HEK293T (cell line): Measurements from ENCODE around the gene XRCC5.

Experiments
- ARNT ChIP-seq: fragments of 450-650 bp; IDR thresholded peaks from 2 replicates; pipeline ENCODE4 v1.6.1; 2017; ENCODE audit warnings: mild to moderate bottlenecking
- BHLHE40 ChIP-seq: fragments of 450-650 bp; IDR thresholded peaks from 2 replicates; pipeline ENCODE4 v1.6.1; 2016; ENCODE audit warnings: mild to moderate bottlenecking, moderate library complexity, borderline replicate concordance
- CTBP1 ChIP-seq: fragments of 450-650 bp; IDR thresholded peaks from 2 replicates; pipeline ENCODE4 v1.6.1; 2016; ENCODE audit warnings: borderline replicate concordance
- ELF4 ChIP-seq: fragments of 450-650 bp; IDR thresholded peaks from 2 replicates; pipeline ENCODE4 v1.6.1; 2017; ENCODE audit warnings: antibody characterized with exemption
- FOXA1 ChIP-seq: fragments of 450-650 bp; IDR thresholded peaks from 2 replicates; pipeline ENCODE4 v1.6.1; 2016; ENCODE audit warnings: mild to moderate bottlenecking
- FOXK2 ChIP-seq: fragments of 450-650 bp; IDR thresholded peaks from 2 replicates; pipeline ENCODE4 v1.6.1; 2016; ENCODE audit warnings: mild to moderate bottlenecking
- FOXM1 ChIP-seq: fragments of 450-650 bp; IDR thresholded peaks from 2 replicates; pipeline ENCODE4 v1.6.1; 2017; ENCODE audit warnings: mild to moderate bottlenecking, borderline replicate concordance
- HDGF ChIP-seq: fragments of 450-650 bp; IDR thresholded peaks from 2 replicates; pipeline ENCODE4 v1.6.1; 2017; ENCODE audit warnings: antibody characterized with exemption, borderline replicate concordance
- SP1 ChIP-seq: fragments of 450-650 bp; IDR thresholded peaks from 2 replicates; pipeline ENCODE4 v1.6.1; 2017
- TARDBP ChIP-seq: fragments of 450-650 bp; IDR thresholded peaks from 2 replicates; pipeline ENCODE4 v1.6.1; 2016

GRCh38 chr2:216217904-216218260, 108.7 kb downstream of the XRCC5 start:
- TF ChIP-seq BHLHE40 (no peak), SP1 (no peak), TARDBP (no peak), HDGF (no peak), ARNT (no peak), ELF4 (no peak), FOXA1 (no peak), FOXK2 (no peak), FOXM1 (no peak), CTBP1 (no peak)
